Activated B cell treated with CpG ODN at 0.5 μM for 24 hours (primary cell): ENCODE measurements around the gene MSH5. TPM values are rescaled to one million over a fixed set of nuclear protein-coding genes. Genes with fewer than 3 reads are reported as not detected.

Experiments used
- ATAC-seq: fragments of 200-7000 bp; cut with Tn5 transposase; one replicate; pipeline ENCODE4 v1.10.0; 2021; ENCODE audit warnings: low read depth, mild to moderate bottlenecking, moderate library complexity
- CTCF ChIA-PET: fragments of 350-600 bp; sonication (Branson Sonifier 250); formaldehyde crosslinking; loops from one replicate; lab custom pipeline; 2021; ENCODE audit warnings: antibody characterized with exemption; lab: Charles Lee
- POLR2A ChIA-PET: fragments of 350-600 bp; sonication (Branson Sonifier 250); formaldehyde crosslinking; loops from one replicate; lab custom pipeline; 2021; ENCODE audit warnings: antibody characterized with exemption; lab: Charles Lee
- DNase-seq: peaks from one replicate; pipeline ENCODE4 v3.0.0; 2022
- H3K27ac Mint-ChIP-seq: one replicate; pipeline ENCODE4 v1.8.0; 2020; ENCODE audit warnings: mixed read lengths
- H3K27me3 Mint-ChIP-seq: one replicate; pipeline ENCODE4 v1.8.0; 2021; ENCODE audit warnings: mixed read lengths
- H3K36me3 Mint-ChIP-seq: one replicate; pipeline ENCODE4 v1.8.0; 2021; ENCODE audit warnings: low read depth, mixed read lengths
- H3K4me1 Mint-ChIP-seq: one replicate; pipeline ENCODE4 v1.8.0; 2021; ENCODE audit warnings: mixed read lengths
- H3K4me3 Mint-ChIP-seq: one replicate; pipeline ENCODE4 v1.8.0; 2020; ENCODE audit warnings: mild to moderate bottlenecking, mixed read lengths
- H3K9me3 Mint-ChIP-seq: one replicate; pipeline ENCODE4 v1.8.0; 2020; ENCODE audit warnings: mixed read lengths
- intact Hi-C: fragments of 100-400 bp; cut with micrococcal nuclease; formaldehyde crosslinking; loops from one replicate; pipeline ENCODE4 v1.15.1; 2024
- total RNA-seq: library from RNA; stranded (reverse); gene quantifications from 2 replicates; pipeline ENCODE4 v1.2.3, GENCODE V29; 2022
- TF ChIP-seq, protein P1 (sequence below): fragments of 200-600 bp; IDR thresholded peaks from one replicate; pipeline ENCODE4 v1.8.0; 2022; ENCODE audit warnings: antibody characterized with exemption, mild to moderate bottlenecking

Gene MSH5
- total RNA-seq, 1 donor from 2014 or later, result 47.3 TPM

- no peak for ATAC-seq
- Mint-ChIP-seq H3K36me3 (peaks cover 25% of the 10 kb centered on the region), H3K4me1 (peaks cover 47% of the 10 kb centered on the region), H3K4me3 (no peak overlapping the region), H3K9me3 (no peaks in the 10 kb centered on the region), H3K27me3 (no peaks in the 10 kb centered on the region), H3K27ac (no peak overlapping the region)
- CTCF ChIA-PET, result no interaction called here
- intact Hi-C loops, result no loop called here
- TF ChIP-seq, protein P1, sequence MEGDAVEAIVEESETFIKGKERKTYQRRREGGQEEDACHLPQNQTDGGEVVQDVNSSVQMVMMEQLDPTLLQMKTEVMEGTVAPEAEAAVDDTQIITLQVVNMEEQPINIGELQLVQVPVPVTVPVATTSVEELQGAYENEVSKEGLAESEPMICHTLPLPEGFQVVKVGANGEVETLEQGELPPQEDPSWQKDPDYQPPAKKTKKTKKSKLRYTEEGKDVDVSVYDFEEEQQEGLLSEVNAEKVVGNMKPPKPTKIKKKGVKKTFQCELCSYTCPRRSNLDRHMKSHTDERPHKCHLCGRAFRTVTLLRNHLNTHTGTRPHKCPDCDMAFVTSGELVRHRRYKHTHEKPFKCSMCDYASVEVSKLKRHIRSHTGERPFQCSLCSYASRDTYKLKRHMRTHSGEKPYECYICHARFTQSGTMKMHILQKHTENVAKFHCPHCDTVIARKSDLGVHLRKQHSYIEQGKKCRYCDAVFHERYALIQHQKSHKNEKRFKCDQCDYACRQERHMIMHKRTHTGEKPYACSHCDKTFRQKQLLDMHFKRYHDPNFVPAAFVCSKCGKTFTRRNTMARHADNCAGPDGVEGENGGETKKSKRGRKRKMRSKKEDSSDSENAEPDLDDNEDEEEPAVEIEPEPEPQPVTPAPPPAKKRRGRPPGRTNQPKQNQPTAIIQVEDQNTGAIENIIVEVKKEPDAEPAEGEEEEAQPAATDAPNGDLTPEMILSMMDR, result no peak
- POLR2A ChIA-PET, result interaction anchor here (0.5 to 7.7 kb wide), 6 partner anchors 14 to 1168 kb away, joined by 3 to 131 read pairs (median 4); partner anchors contain the start of genes ABHD16A, CLIC1, GPANK1 and MSH5
- no peak for DNase-seq
These were observed 15.7 kb upstream of the MSH5 start for GRCh38 chr6:31723980-31724691.

DNA sequence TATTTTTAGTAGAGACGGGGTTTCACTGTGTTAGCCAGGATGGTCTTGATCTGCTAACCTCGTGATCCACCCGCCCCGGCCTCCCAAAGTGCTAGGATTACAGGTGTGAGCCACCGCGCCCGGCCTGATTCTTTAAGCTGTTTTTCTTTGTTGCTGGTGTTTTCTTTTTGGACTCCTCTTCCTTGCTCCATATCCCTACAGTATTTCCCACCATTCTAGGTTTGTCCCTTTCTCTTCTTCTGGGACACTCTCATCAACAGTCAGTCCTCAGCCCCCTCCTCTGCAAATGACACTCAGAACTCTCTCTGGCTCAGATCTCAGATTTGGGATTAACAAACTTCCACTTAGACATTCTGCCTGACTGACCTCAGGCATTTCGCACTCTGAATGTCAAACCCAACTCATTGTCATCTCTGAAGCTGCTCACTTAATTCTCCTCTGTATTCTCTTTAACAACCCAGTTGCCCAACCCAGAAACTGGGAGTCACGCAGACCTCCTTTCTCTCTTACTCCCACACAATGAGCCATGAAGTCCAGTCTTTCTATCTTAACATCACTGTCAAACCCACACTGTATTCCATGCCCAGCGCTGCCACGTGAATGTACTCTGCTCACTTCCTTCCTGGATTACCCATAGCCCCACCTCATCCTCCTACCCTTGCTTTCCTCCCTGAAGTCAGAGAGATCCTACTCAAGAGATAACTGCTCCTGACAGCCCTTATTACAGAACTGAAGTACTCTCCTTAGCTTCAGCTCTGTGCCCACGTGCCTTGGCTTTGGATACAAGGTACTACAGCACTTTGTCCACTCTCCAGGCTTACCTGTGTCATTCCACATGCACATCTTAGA, 14.1 kb upstream of the MSH5 start:
- ATAC-seq, result no peak
- Mint-ChIP-seq H3K4me3 (no peak overlapping the region), H3K27me3 (no peaks in the 10 kb centered on the region), H3K27ac (peak overlapping the region; percentile 95), H3K36me3 (peaks cover 35% of the 10 kb centered on the region), H3K4me1 (peaks cover 60% of the 10 kb centered on the region), H3K9me3 (no peaks in the 10 kb centered on the region)
- intact Hi-C loops, result loop anchor here (2.0 kb wide), 1 partner anchor 45 kb away; the partner anchor contains the start of gene LY6G5C
- ChIA-PET CTCF (interaction anchor here (1.1 kb wide), 1 partner anchor 174 kb away, joined by 3 read pairs; no protein-coding TSS in a partner anchor), POLR2A (interaction anchor here (0.7 to 7.7 kb wide), 6 partner anchors 12 to 109 kb away, joined by 3 to 131 read pairs (median 21); partner anchors contain the start of genes ABHD16A, CLIC1, HSPA1A and HSPA1L)
- TF ChIP-seq, protein P1, result no peak
- DNase-seq, result no peak

DNA sequence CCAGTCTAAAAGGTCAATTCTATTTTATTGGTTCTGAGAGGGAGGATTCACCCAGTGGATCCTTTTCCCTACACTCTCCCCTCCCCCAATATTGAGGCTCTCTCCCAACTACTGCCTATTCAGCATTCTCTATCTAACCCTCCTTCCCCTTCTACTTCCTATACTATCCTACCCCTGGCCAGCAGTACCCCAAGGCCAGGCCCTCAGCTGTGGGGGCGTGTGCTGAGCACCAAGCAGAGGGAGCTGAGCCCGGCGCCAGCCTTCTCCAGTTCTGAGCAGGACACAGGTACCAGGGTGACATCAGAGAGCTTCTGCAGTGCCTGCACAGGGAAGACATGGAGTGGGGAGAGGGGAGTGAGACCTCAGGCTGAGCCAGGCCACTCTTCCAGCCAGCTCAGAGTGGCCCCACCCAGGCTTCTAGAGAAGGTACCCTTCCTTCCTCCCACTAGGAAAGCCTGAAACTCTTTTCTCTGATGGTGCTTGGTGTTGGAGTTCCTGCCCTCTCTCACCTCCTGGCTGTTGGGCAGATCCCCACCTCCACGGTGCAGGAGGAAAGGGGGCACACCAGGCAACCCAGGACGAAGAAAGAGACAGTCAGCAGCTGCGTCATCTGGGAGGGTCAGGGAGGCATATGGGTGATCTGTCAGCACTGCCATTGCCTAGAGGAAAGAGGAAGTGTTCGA, 12.6 kb upstream of the MSH5 start:
- Mint-ChIP-seq H3K9me3 (no peaks in the 10 kb centered on the region), H3K4me3 (peak overlapping the region; percentile 81), H3K36me3 (peaks cover 48% of the 10 kb centered on the region), H3K27ac (peak overlapping the region; percentile 95), H3K27me3 (no peaks in the 10 kb centered on the region), H3K4me1 (peaks cover 65% of the 10 kb centered on the region)
- ChIA-PET POLR2A (interaction anchor here (0.6 to 7.7 kb wide), 28 partner anchors 11 to 174 kb away, joined by 3 to 131 read pairs (median 6); partner anchors contain the start of genes ABHD16A, APOM, BAG6 and C6orf47), CTCF (interaction anchor here (0.8 to 5.9 kb wide), 7 partner anchors 11 to 176 kb away, joined by 3 to 49 read pairs (median 5); partner anchors contain the start of genes HSPA1B, LSM2 and LY6G5C)
- TF ChIP-seq, protein P1, result no peak
- intact Hi-C loops, result loop anchor here (1.0 to 2.0 kb wide), 4 partner anchors 12 to 180 kb away; partner anchors contain the start of genes ABHD16A, LY6G5C and NFKBIL1
- ATAC-seq (peak; percentile 76), DNase-seq (peak; percentile 56)

DNA sequence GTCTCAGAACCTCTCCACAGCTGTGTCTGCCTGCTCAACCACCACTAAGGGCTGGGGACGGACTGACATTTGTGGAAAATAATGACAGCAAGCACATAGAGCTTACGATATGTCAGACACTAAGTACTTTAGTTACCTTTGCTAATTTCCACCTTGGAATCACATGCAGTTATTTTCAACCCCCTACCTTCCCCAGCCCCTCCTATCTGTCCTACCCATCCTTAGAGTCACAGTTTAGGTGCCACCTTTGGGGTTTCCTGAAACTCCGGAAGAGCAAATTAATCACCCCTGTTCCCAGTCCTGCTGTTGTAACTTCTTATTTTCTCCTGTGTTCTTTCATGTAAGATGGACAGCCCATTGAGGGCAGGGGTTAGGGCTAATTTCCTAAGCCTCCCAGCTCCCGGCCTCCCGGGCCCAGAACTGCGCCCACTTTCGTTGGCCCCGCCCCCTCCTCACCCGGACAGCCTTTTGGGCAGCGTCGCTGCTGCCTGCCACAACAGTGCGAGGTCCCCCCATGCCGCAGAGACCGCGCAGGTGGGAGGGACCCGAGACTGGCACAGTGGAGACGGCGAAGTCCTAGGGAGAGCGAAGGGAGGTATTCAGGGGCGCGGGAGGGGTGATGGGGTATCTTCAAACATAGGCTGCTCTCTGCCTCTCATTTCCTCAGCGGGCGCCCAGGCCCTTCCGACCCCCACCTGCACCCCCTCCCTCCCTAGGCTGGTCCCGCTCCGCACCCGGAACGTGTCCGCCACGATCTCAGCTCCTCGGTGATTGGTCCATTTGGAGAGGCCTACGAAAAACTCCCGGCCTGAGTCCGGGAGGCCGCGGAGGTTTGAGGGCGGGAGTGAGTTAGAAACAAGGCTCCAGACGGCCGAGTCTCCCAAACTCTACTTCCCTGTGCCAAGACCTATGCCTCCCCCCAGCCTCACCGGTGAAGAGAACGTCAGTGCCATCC, 11.8 kb upstream of the MSH5 start:
- H3K27ac Mint-ChIP-seq, result peak overlapping the region; percentile 95
- POLR2A ChIA-PET, result interaction anchor here (0.6 to 7.7 kb wide), 29 partner anchors 10 to 135 kb away, joined by 3 to 131 read pairs (median 6); partner anchors contain the start of genes ABHD16A, APOM, BAG6 and C6orf47
- no peaks in the 10 kb centered on the region for H3K27me3 Mint-ChIP-seq
- H3K4me3 Mint-ChIP-seq, result peak overlapping the region; percentile 97
- no peaks in the 10 kb centered on the region for H3K9me3 Mint-ChIP-seq
- DNase-seq, result no peak
- CTCF ChIA-PET, result interaction anchor here (1.0 to 5.9 kb wide), 10 partner anchors 10 to 105 kb away, joined by 3 to 49 read pairs (median 6); partner anchors contain the start of genes HSPA1B, LSM2, LY6G5C and MSH5
- peaks cover 66% of the 10 kb centered on the region for H3K4me1 Mint-ChIP-seq
- no peak for ATAC-seq
- TF ChIP-seq, protein P1, result no peak
- H3K36me3 Mint-ChIP-seq, result peaks cover 54% of the 10 kb centered on the region
- intact Hi-C loops, result loop anchor here (1.0 to 2.0 kb wide), 6 partner anchors 11 to 181 kb away; partner anchors contain the start of genes ABHD16A, HSPA1A, HSPA1L and LY6G5C
